Thyroid gland (tissue), 4 donors: ENCODE data around the gene HECW1. TPM values are rescaled to one million over a fixed set of nuclear protein-coding genes. Genes with fewer than 3 reads are reported as not detected.

Experiments used
- DNase-seq, 2 donors: peaks; one replicate each; pipeline ENCODE4 v3.0.0-alpha.2; 2019
- H3K27ac ChIP-seq, 3 donors: fragments of 200-600 bp; sonication (generic); 1 replicate in 2 of 3; 2 replicates in 1 of 3; pipeline ENCODE4 v1.5.1; 2016 to 2019; ENCODE audit warnings: mild to moderate bottlenecking in 1 of 3, moderate library complexity in 1 of 3
- H3K27me3 ChIP-seq: fragments of 200-600 bp; sonication (generic); one replicate; pipeline ENCODE4 v1.5.1; 2019
- H3K36me3 ChIP-seq, 2 donors: fragments of 200-600 bp; sonication (generic); one replicate each; pipeline ENCODE4 v1.5.1; 2016 to 2019
- H3K4me1 ChIP-seq, 2 donors: fragments of 200-600 bp; sonication (generic); one replicate each; pipeline ENCODE4 v1.5.1; 2017 to 2019
- H3K4me3 ChIP-seq, 3 donors: fragments of 200-600 bp; sonication (generic); replicated peaks in 1 of 3; 1 replicate in 2 of 3; 2 replicates in 1 of 3; pipeline ENCODE4 v1.5.1; 2016; ENCODE audit warnings: mild to moderate bottlenecking in 1 of 3
- H3K9me3 ChIP-seq: fragments of 200-600 bp; sonication (generic); one replicate; pipeline ENCODE4 v1.5.1; 2017
- CTCF ChIP-seq, 6 experiments: fragments of 200-600 bp in 3 of 6; fragments of 450-650 bp in 3 of 6; sonication (generic) in 3 of 6; IDR thresholded peaks; one replicate each; pipeline ENCODE4 v1.5.1; 2016 to 2019; ENCODE audit warnings: antibody characterized with exemption in 6 of 6, mild to moderate bottlenecking in 2 of 6, inconsistent platforms in 1 of 6, moderate library complexity in 1 of 6
- POLR2A ChIP-seq, 2 donors: fragments of 450-650 bp; IDR thresholded peaks; one replicate each; pipeline ENCODE4 v1.6.1; 2017; ENCODE audit warnings: antibody characterized with exemption in 2 of 2, mild to moderate bottlenecking in 2 of 2, moderate library complexity in 1 of 2
- whole genome bisulfite sequencing, 2 donors: methylation state at CpG; one replicate each; pipeline ENCODE4 v1.1.5; 2017; 5-methylcytosine and 5-hydroxymethylcytosine counted together
- intact Hi-C: fragments of 100-400 bp; cut with DNase I; formaldehyde crosslinking; loops from one replicate; pipeline ENCODE4 v1.15.1; 2023
- total RNA-seq, 4 donors: library from RNA; depleted of rRNA; stranded (reverse); fragments of >200 nt; gene quantifications; one replicate each; pipeline ENCODE4 v1.2.3, GENCODE V29; 2016

HECW1 gene
- total RNA-seq, 4 donors from 2014 or later, result 0.67 to 4.7 (median 2.3) TPM

DNA sequence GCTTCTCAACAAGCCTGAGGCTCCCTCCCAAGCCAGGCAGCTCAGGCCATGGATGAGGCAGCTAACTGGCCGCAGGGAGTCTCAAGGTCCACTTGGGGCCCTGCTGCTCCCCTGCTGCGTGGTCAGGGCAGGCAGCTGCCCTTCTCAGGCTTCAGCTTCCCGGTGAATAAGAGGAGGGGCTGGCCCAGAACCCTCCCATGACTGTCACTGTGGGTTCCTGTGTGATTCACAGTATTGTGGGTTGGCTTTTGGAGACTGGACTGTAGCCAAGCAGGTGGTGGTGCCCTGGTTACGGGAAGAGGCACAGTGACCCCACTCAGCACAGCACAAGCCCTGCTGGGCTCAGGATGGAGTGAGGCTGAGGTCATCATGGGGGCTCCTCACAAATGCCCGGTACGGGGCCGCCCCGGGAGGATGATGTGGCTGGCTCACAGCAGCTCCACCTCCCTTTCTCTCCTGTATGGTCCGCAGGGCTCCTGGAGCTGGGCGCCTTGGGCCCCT, 189.8 kb downstream of the HECW1 start:
- H3K27me3 ChIP-seq, result no peaks in the 10 kb centered on the region
- H3K4me3 ChIP-seq, result no peak overlapping the region
- TF ChIP-seq CTCF (IDR thresholded peaks at IDR 0.05) (no peak), POLR2A (IDR thresholded peaks at IDR 0.05) (no peak)
- H3K9me3 ChIP-seq, result no peaks in the 10 kb centered on the region
- no peak for DNase-seq
- no peaks in the 10 kb centered on the region for H3K36me3 ChIP-seq
- H3K4me1 ChIP-seq, result no peaks in the 10 kb centered on the region
- intact Hi-C loops, result no loop called here
- WGBS, 2 donors, result 68 to 72% methylated on average over 8 to 9 of the region's 10 CpGs
- no peak overlapping the region for H3K27ac ChIP-seq

DNA sequence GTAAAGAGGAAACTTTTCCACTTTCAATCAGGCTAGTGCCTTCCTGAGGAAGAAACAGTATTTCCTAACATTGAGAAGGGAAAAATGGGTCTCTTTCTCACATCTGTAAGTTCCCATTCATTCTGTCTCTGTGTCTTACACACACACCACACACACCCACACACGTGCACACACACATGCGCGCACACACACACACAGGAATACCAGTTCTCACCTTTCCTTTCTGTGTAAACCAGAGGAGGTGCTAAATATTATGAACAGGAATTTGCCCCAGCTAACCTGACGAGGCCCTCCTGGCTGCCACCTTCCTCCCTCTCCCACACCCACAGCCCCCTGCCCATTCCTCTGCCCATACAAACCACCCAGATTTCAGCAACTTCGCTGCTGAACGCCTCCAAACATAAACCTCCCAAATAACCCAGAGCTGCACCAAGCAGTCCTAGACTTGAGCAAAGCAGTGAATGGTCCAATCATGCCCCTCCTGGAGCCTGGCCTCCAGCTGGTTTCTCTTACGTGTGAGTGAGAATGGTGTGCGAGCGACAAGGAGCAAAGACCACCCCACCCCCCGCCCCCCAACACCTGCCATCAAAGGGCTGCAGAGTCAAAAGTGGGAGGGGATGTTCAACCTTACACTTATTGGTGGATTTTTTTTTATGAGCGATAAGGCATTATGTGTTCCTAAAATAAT, 190.5 kb downstream of the HECW1 start:
- H3K4me1 ChIP-seq, result no peaks in the 10 kb centered on the region
- H3K36me3 ChIP-seq, result no peaks in the 10 kb centered on the region
- DNase-seq, result no peak
- H3K4me3 ChIP-seq, result no peak overlapping the region
- WGBS, 2 donors, result 85 to 86% methylated on average over 11 of the region's 11 CpGs
- no peaks in the 10 kb centered on the region for H3K27me3 ChIP-seq
- intact Hi-C loops, result no loop called here
- no peak overlapping the region for H3K27ac ChIP-seq
- no peaks in the 10 kb centered on the region for H3K9me3 ChIP-seq
- TF ChIP-seq CTCF (IDR thresholded peaks at IDR 0.05) (no peak), POLR2A (IDR thresholded peaks at IDR 0.05) (no peak)

GRCh38 chr7:43303740-43304241, 191.3 kb downstream of the HECW1 start:
- no peaks in the 10 kb centered on the region for H3K36me3 ChIP-seq
- H3K4me1 ChIP-seq, result no peaks in the 10 kb centered on the region
- 51 to 64% methylated on average over 4 of the region's 4 CpGs for WGBS, 2 donors
- no peaks in the 10 kb centered on the region for H3K9me3 ChIP-seq
- H3K27ac ChIP-seq, result no peak overlapping the region
- H3K4me3 ChIP-seq, result no peak overlapping the region
- intact Hi-C loops, result no loop called here
- H3K27me3 ChIP-seq, result no peaks in the 10 kb centered on the region
- DNase-seq, result no peak
- TF ChIP-seq POLR2A (IDR thresholded peaks at IDR 0.05), result no peak
- no peak for TF ChIP-seq CTCF (IDR thresholded peaks at IDR 0.05)

DNA sequence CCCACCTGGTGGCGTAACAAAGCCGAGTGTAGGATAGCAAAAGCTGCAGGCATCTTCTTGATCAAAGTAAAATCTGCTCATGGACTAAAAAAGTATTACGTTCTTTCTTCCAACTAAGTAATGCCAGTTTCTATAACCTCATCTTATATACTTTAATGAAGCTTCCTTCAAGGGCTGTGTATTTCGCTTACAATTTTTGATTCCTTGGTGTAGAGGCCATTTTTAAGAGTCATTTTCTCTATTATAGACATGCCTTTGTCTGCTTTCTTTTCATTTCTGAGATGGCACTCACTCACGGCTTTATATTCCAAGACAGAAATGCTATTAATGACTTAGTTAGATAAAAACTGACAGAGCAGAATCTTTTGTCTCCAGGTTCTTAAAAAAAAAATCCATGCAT, 194.0 kb downstream of the HECW1 start:
- Histone ChIP-seq H3K4me1 (no peaks in the 10 kb centered on the region), H3K27me3 (no peaks in the 10 kb centered on the region), H3K27ac (no peak overlapping the region), H3K36me3 (no peaks in the 10 kb centered on the region), H3K4me3 (no peak overlapping the region), H3K9me3 (no peaks in the 10 kb centered on the region)
- 93 to 94% methylated on average over 5 of the region's 5 CpGs for WGBS, 2 donors
- intact Hi-C loops, result no loop called here
- TF ChIP-seq POLR2A (IDR thresholded peaks at IDR 0.05) (no peak), CTCF (IDR thresholded peaks at IDR 0.05) (no peak)
- DNase-seq, result no peak

- Histone ChIP-seq H3K27ac (no peak overlapping the region), H3K9me3 (no peaks in the 10 kb centered on the region), H3K4me1 (no peaks in the 10 kb centered on the region), H3K36me3 (no peaks in the 10 kb centered on the region), H3K27me3 (no peaks in the 10 kb centered on the region), H3K4me3 (no peak overlapping the region)
- 63 to 66% methylated on average over 1 of the region's 1 CpG for WGBS, 2 donors
- TF ChIP-seq CTCF (IDR thresholded peaks at IDR 0.05) (no peak), POLR2A (IDR thresholded peaks at IDR 0.05) (no peak)
- no peak for DNase-seq
- intact Hi-C loops, result no loop called here
These were observed 195.1 kb downstream of the HECW1 start for GRCh38 chr7:43307522-43307921.
